HEK293 (cell line): Measurements from ENCODE around the gene CD59.

Experiments
- CTCF ChIA-PET: fragments of 350-600 bp; formaldehyde crosslinking; extraction: SDS; loops from one replicate; lab custom pipeline; 2021; ENCODE audit warnings: antibody characterized with exemption; lab: Yijun Ruan, JAX
- POLR2A ChIA-PET: fragments of 300-600 bp; formaldehyde crosslinking; extraction: SDS; loops from one replicate; lab custom pipeline; 2020; ENCODE audit warnings: antibody characterized with exemption, inconsistent platforms; lab: Yijun Ruan, JAX
- H3K27ac ChIP-seq: fragments of 200-500 bp; sonication (Bioruptor generic); 2 replicates; pipeline ENCODE4 v1.5.1; 2014; ENCODE audit warnings: low read depth, low read length, control low read depth, inconsistent platforms; ENCODE audit errors: extremely low read depth
- H3K36me3 ChIP-seq, 2 experiments: fragments of 200-500 bp in 1 of 2; sonication (Bioruptor generic) in 1 of 2; 1 replicate in 1 of 2; 2 replicates in 1 of 2; pipeline ENCODE4 v1.5.1; 2014 to 2017; ENCODE audit warnings: inconsistent platforms in 2 of 2, low read length in 2 of 2; ENCODE audit not compliant: control insufficient read depth in 2 of 2, insufficient read depth in 1 of 2
- H3K4me1 ChIP-seq: fragments of 200-500 bp; sonication (Bioruptor generic); 2 replicates; pipeline ENCODE4 v1.5.1; 2014; ENCODE audit warnings: mild to moderate bottlenecking, low read length, inconsistent platforms; ENCODE audit not compliant: control insufficient read depth, insufficient read depth
- H3K4me3 ChIP-seq: 2 replicates; pipeline ENCODE4 v1.5.1; 2011; ENCODE audit warnings: low read depth, mild to moderate bottlenecking, control low read depth, low read length, moderate library complexity
- H3K9me3 ChIP-seq: fragments of 200-500 bp; sonication (Bioruptor generic); 2 replicates; pipeline ENCODE4 v1.5.1; 2014; ENCODE audit warnings: low read depth, low read length, inconsistent platforms; ENCODE audit not compliant: control insufficient read depth, insufficient read depth
- BCL11A ChIP-seq: fragments of 450-650 bp; formaldehyde crosslinking; IDR thresholded peaks from 2 replicates; pipeline ENCODE4 v1.5.1; 2016; ENCODE audit warnings: low read depth, missing biosample characterization, missing genetic modification characterization
- ELK4 ChIP-seq: IDR thresholded peaks from 2 replicates; pipeline ENCODE4 v1.6.1; 2011; ENCODE audit warnings: mild to moderate bottlenecking, low read depth, low read length, borderline replicate concordance
- GLI4 ChIP-seq: fragments of 450-650 bp; formaldehyde crosslinking; IDR thresholded peaks from 2 replicates; pipeline ENCODE4 v1.5.1; 2016; ENCODE audit warnings: missing biosample characterization, missing genetic modification characterization
- GLIS1 ChIP-seq: fragments of 450-650 bp; formaldehyde crosslinking; IDR thresholded peaks from 2 replicates; pipeline ENCODE4 v1.5.1; 2016; ENCODE audit warnings: missing biosample characterization, missing genetic modification characterization
- KLF1 ChIP-seq: fragments of 450-650 bp; formaldehyde crosslinking; IDR thresholded peaks from 2 replicates; pipeline ENCODE4 v1.5.1; 2016; ENCODE audit warnings: missing biosample characterization, missing genetic modification characterization
- MYNN ChIP-seq: fragments of 450-650 bp; formaldehyde crosslinking; IDR thresholded peaks from 2 replicates; pipeline ENCODE4 v1.5.1; 2016; ENCODE audit warnings: missing biosample characterization, missing genetic modification characterization, borderline replicate concordance
- OSR2 ChIP-seq: fragments of 450-650 bp; formaldehyde crosslinking; IDR thresholded peaks from 2 replicates; pipeline ENCODE4 v1.5.1; 2016; ENCODE audit warnings: missing biosample characterization, missing genetic modification characterization
- PRDM2 ChIP-seq: fragments of 450-650 bp; formaldehyde crosslinking; IDR thresholded peaks from 2 replicates; pipeline ENCODE4 v1.5.1; 2016; ENCODE audit warnings: missing biosample characterization, missing genetic modification characterization, borderline replicate concordance
- SCRT1 ChIP-seq: fragments of 450-650 bp; formaldehyde crosslinking; IDR thresholded peaks from 2 replicates; pipeline ENCODE4 v1.5.1; 2016; ENCODE audit warnings: missing biosample characterization, missing genetic modification characterization, borderline replicate concordance
- TRIM28 ChIP-seq: IDR thresholded peaks from 2 replicates; pipeline ENCODE4 v1.6.1; 2011; ENCODE audit warnings: low read length, control low read depth, borderline replicate concordance
- ZFP37 ChIP-seq: fragments of 450-650 bp; formaldehyde crosslinking; IDR thresholded peaks from 2 replicates; pipeline ENCODE4 v1.5.1; 2016; ENCODE audit warnings: missing biosample characterization, missing genetic modification characterization
- ZNF155 ChIP-seq: fragments of 450-650 bp; formaldehyde crosslinking; IDR thresholded peaks from 2 replicates; pipeline ENCODE4 v1.5.1; 2016; ENCODE audit warnings: missing biosample characterization, missing genetic modification characterization
- ZNF302 ChIP-seq: fragments of 450-650 bp; formaldehyde crosslinking; IDR thresholded peaks from 2 replicates; pipeline ENCODE4 v1.5.1; 2016; ENCODE audit warnings: missing biosample characterization, missing genetic modification characterization, low read depth
- ZNF37A ChIP-seq: fragments of 450-650 bp; IDR thresholded peaks from 2 replicates; pipeline ENCODE4 v1.5.1; 2018; ENCODE audit warnings: missing biosample characterization, missing genetic modification characterization
- ZNF488 ChIP-seq: fragments of 450-650 bp; formaldehyde crosslinking; IDR thresholded peaks from 2 replicates; pipeline ENCODE4 v1.5.1; 2016; ENCODE audit warnings: missing biosample characterization, missing genetic modification characterization
- ZNF513 ChIP-seq: fragments of 450-650 bp; IDR thresholded peaks from 2 replicates; pipeline ENCODE4 v1.5.1; 2018; ENCODE audit warnings: missing biosample characterization, missing genetic modification characterization
- ZNF530 ChIP-seq: fragments of 450-650 bp; formaldehyde crosslinking; IDR thresholded peaks from 2 replicates; pipeline ENCODE4 v1.5.1; 2016; ENCODE audit warnings: low read depth, missing biosample characterization, missing genetic modification characterization
- ZNF544 ChIP-seq: fragments of 450-650 bp; formaldehyde crosslinking; IDR thresholded peaks from 2 replicates; pipeline ENCODE4 v1.5.0; 2017; ENCODE audit warnings: missing biosample characterization, missing genetic modification characterization
- ZNF664 ChIP-seq: fragments of 450-650 bp; formaldehyde crosslinking; IDR thresholded peaks from 2 replicates; pipeline ENCODE4 v1.5.1; 2016; ENCODE audit warnings: missing biosample characterization, missing genetic modification characterization
- ZNF677 ChIP-seq: fragments of 450-650 bp; IDR thresholded peaks from 2 replicates; pipeline ENCODE4 v1.5.0; 2018; ENCODE audit warnings: missing biosample characterization, mild to moderate bottlenecking, missing genetic modification characterization, moderate library complexity
- ZNF776 ChIP-seq: fragments of 450-650 bp; formaldehyde crosslinking; IDR thresholded peaks from 2 replicates; pipeline ENCODE4 v1.5.0; 2017; ENCODE audit warnings: missing biosample characterization, missing genetic modification characterization, borderline replicate concordance
- ZNF843 ChIP-seq: fragments of 450-650 bp; formaldehyde crosslinking; IDR thresholded peaks from 2 replicates; pipeline ENCODE4 v1.5.1; 2016; ENCODE audit warnings: missing biosample characterization, missing genetic modification characterization
- ZSCAN16 ChIP-seq: fragments of 450-650 bp; formaldehyde crosslinking; IDR thresholded peaks from 2 replicates; pipeline ENCODE4 v1.5.1; 2016; ENCODE audit warnings: missing biosample characterization, missing genetic modification characterization
- ZXDB ChIP-seq: fragments of 450-650 bp; formaldehyde crosslinking; IDR thresholded peaks from 2 replicates; pipeline ENCODE4 v1.5.1; 2016; ENCODE audit warnings: missing biosample characterization, missing genetic modification characterization

CD59 gene

GRCh38 chr11:33761471-33761870 is 25.2 kb upstream of the CD59 start:
- no peak overlapping the region for H3K27ac ChIP-seq
- no peak for TF ChIP-seq ELK4
- TF ChIP-seq OSR2 (tag by site-specific recombination): no peak
- no peak for TF ChIP-seq SCRT1 (tag by site-specific recombination)
- no peak for TF ChIP-seq ZFP37 (tag by site-specific recombination)
- no peak for TF ChIP-seq PRDM2
- no peak for TF ChIP-seq ZNF530 (tag by site-specific recombination)
- TF ChIP-seq KLF1 (tag by site-specific recombination): no peak
- TF ChIP-seq BCL11A (tag by site-specific recombination): no peak
- no peak for TF ChIP-seq ZNF544 (tag by site-specific recombination)
- TF ChIP-seq ZNF488 (tag by site-specific recombination): no peak
- TF ChIP-seq ZNF677: no peak
- no peak for TF ChIP-seq GLI4 (tag by site-specific recombination)
- TF ChIP-seq ZNF37A (tag by site-specific recombination): no peak
- no peak for TF ChIP-seq ZNF155
- H3K9me3 ChIP-seq: no peaks in the 10 kb centered on the region
- POLR2A ChIA-PET: interaction anchor here (0.9 kb wide), 1 partner anchor 24 kb away, joined by 4 read pairs; no protein-coding TSS in a partner anchor
- CTCF ChIA-PET: interaction anchor here (0.7 to 1.1 kb wide), 3 partner anchors 41 to 68 kb away, joined by 3 read pairs; no protein-coding TSS in a partner anchor
- no peaks in the 10 kb centered on the region for H3K4me1 ChIP-seq
- H3K4me3 ChIP-seq: no peak overlapping the region
- peaks cover 18 to 79% of the 10 kb centered on the region in 2 experiments for H3K36me3 ChIP-seq

GRCh38 chr11:33753304-33753967 is 17.2 kb upstream of the CD59 start:
- H3K4me1 ChIP-seq: no peaks in the 10 kb centered on the region
- no peaks in the 10 kb centered on the region for H3K9me3 ChIP-seq
- no peak overlapping the region for H3K4me3 ChIP-seq
- ChIA-PET CTCF (interaction anchor here (0.6 to 1.4 kb wide), 3 partner anchors 11 to 1172 kb away, joined by 3 to 8 read pairs (median 4); no protein-coding TSS in a partner anchor), POLR2A (interaction anchor here (0.7 kb wide), 1 partner anchor 17 kb away, joined by 3 read pairs; the partner anchor contains the start of gene CD59)
- no peak overlapping the region for H3K27ac ChIP-seq
- H3K36me3 ChIP-seq: peaks cover 7 to 66% of the 10 kb centered on the region in 2 experiments; a peak in 2 of 3 replicates
- TF ChIP-seq TRIM28 (no peak), ZNF776 (tag by site-specific recombination) (no peak), ZNF664 (tag by site-specific recombination) (no peak), ZNF513 (tag by site-specific recombination) (no peak), ZNF843 (tag by site-specific recombination) (no peak), GLIS1 (tag by site-specific recombination) (no peak), ZNF302 (tag by site-specific recombination) (no peak), ZXDB (tag by site-specific recombination) (no peak), ZNF155 (no peak), ZSCAN16 (tag by site-specific recombination) (no peak), MYNN (tag by site-specific recombination) (no peak)
